ENCODE data around the gene NNMT. TPM values are rescaled to one million over a fixed set of nuclear protein-coding genes. Genes with fewer than 3 reads are reported as not detected.

The NNMT gene
- total RNA-seq, 1 donor from 2014 or later = 32.6 TPM

DNA sequence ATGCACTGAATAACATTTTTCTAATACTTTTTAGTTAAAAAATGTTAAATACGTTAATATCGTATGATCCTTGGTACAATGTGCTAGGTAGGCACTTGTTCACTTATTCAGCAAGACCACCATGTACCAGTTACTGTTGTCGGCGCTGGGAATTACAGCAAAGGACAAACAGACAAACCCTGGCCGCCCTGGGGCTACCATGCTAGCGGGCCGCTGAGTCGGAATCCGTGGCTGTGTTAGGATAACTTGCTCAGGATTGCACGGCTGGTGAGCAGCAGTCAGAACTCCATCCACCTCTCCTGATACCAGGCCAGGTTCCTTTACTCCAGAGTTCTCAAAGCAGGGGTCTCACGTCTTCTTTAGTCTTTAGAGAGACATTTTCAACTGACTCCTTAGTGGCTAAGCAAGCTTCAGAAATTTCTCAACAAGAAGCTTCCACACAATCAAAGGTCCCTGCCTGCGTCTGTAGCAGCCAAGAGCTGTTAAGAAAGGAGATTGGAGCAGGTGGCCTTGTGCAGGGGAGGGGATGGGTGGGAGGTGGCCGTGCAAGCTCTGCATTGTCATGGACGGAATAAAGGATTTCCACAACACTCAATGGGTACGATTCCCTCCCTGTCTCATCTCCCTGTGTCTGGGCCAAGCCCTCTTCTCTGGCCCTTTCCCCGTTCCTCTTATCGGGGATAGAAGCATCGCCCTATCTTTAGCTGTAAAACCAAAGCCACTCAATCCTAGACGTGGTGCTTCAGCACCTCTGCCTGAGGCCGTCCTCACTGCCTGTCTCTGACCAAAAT is 39.8 kb upstream of the NNMT start:
- DNase-seq = no peak
- Histone ChIP-seq H3K4me1 (peaks cover 92% of the 10 kb centered on the region), H3K9me3 (replicated peaks) (no peaks in the 10 kb centered on the region), H3K4me3 (peak overlapping the region; percentile 55), H3K36me3 (peaks cover 37% of the 10 kb centered on the region), H3K27me3 (ENCODE audit: low read depth) (no peaks in the 10 kb centered on the region), H3K27ac (replicated peaks) (peak overlapping the region; percentile 88)
- TF ChIP-seq CTCF (IDR thresholded peaks at IDR 0.05; ENCODE audit: borderline replicate concordance) = no peak
- intact Hi-C loops (cut with micrococcal nuclease) = loop anchor here (2.0 to 10.0 kb wide), 2 partner anchors 82 to 228 kb away; no protein-coding TSS in a partner anchor

DNA sequence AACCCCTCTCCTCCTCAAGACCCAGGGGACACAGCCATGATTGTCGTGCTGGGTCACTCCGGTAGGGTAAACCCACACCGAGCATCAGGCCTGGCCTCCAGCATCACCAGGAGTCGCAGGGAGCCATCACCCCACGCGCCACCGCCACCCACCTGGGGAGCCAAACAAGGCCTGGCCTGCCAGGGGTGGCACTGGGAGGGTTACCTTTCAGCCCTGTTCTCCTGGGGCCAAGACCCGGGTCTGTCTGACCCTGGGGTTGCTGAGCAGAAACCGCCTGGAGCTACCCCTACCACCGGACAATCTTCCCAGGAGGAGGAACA is 39.3 kb upstream of the NNMT start:
- H3K4me3 ChIP-seq = peak overlapping the region; percentile 55
- intact Hi-C loops (cut with micrococcal nuclease) = loop anchor here (2.0 to 10.0 kb wide), 2 partner anchors 82 to 228 kb away; no protein-coding TSS in a partner anchor
- no peak for TF ChIP-seq CTCF (IDR thresholded peaks at IDR 0.05; ENCODE audit: borderline replicate concordance)
- no peak for DNase-seq
- peaks cover 87% of the 10 kb centered on the region for H3K4me1 ChIP-seq
- peaks cover 31% of the 10 kb centered on the region for H3K36me3 ChIP-seq
- H3K9me3 ChIP-seq (replicated peaks) = no peaks in the 10 kb centered on the region
- H3K27ac ChIP-seq (replicated peaks) = peak overlapping the region; percentile 88
- no peaks in the 10 kb centered on the region for H3K27me3 ChIP-seq (ENCODE audit: low read depth)

DNA sequence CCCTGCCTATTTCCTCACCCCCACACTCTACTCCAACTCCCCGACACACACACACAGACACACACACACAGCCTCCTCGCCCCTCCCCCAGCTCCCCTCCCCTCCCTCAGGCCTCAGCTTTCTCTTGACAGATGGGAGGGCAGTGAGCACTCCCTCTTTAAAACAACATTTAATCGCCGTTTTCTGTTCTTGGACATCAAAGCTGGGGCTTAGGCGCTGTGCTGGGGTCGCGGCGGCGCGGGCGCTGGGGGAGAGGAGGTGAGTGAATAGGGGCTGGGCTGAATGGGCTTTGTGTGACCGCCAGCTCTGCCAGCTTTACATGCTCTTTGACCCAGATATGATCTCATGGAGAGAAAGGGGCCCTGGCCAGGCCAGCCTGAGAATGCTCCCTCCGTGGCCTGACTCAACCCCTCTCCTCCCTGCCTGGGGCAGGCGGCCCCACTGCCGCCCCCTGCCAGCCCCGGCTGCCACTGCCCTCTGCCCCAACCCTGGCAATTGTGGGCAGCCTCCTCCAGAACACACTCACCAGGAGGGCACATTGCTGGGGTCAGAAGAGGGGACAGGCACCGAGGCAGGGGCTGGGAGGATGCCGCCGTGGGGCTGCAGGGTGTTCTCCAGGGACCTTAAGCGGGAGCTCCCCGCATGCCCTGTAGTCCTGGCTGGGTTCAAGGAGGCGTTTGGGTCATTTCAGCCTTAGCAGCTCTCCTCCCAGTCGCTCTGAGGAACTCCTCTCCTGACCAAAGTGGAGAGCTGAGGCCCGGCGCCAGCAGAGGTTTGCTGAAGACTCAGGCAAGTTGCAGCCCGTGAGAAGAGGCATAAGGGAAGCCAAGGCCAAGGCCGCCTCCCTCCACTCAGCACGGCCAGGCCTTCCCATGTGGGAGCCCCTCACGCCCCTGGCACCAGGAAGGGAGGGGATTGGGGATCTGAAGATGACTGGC is 38.3 kb upstream of the NNMT start:
- TF ChIP-seq CTCF (IDR thresholded peaks at IDR 0.05; ENCODE audit: borderline replicate concordance) = peak; percentile 45
- H3K36me3 ChIP-seq = peaks cover 22% of the 10 kb centered on the region
- peak overlapping the region; percentile 88 for H3K27ac ChIP-seq (replicated peaks)
- H3K4me1 ChIP-seq = peaks cover 85% of the 10 kb centered on the region
- DNase-seq = peak; percentile 72
- no peaks in the 10 kb centered on the region for H3K27me3 ChIP-seq (ENCODE audit: low read depth)
- peak overlapping the region; percentile 55 for H3K4me3 ChIP-seq
- intact Hi-C loops (cut with micrococcal nuclease) = loop anchor here (2.0 to 10.0 kb wide), 2 partner anchors 83 to 229 kb away; no protein-coding TSS in a partner anchor
- H3K9me3 ChIP-seq (replicated peaks) = no peaks in the 10 kb centered on the region

- H3K9me3 ChIP-seq (replicated peaks) = no peaks in the 10 kb centered on the region
- DNase-seq = no peak
- peaks cover 83% of the 10 kb centered on the region for H3K4me1 ChIP-seq
- H3K27ac ChIP-seq (replicated peaks) = peak overlapping the region; percentile 88
- peak overlapping the region; percentile 55 for H3K4me3 ChIP-seq
- no peaks in the 10 kb centered on the region for H3K27me3 ChIP-seq (ENCODE audit: low read depth)
- TF ChIP-seq CTCF (IDR thresholded peaks at IDR 0.05; ENCODE audit: borderline replicate concordance) = no peak
- intact Hi-C loops (cut with micrococcal nuclease) = loop anchor here (10.0 kb wide), 1 partner anchor 84 kb away; no protein-coding TSS in a partner anchor
- H3K36me3 ChIP-seq = peaks cover 14% of the 10 kb centered on the region
Measured at GRCh38 chr11:114258696-114259095, 37.5 kb upstream of the NNMT start.

GRCh38 chr11:114259124-114259526 is 37.1 kb upstream of the NNMT start:
- no peaks in the 10 kb centered on the region for H3K27me3 ChIP-seq (ENCODE audit: low read depth)
- H3K4me3 ChIP-seq = peak overlapping the region; percentile 55
- TF ChIP-seq CTCF (IDR thresholded peaks at IDR 0.05; ENCODE audit: borderline replicate concordance) = no peak
- no peaks in the 10 kb centered on the region for H3K9me3 ChIP-seq (replicated peaks)
- H3K27ac ChIP-seq (replicated peaks) = peak overlapping the region; percentile 88
- H3K36me3 ChIP-seq = peaks cover 10% of the 10 kb centered on the region
- peak; percentile 66 for DNase-seq
- peaks cover 82% of the 10 kb centered on the region for H3K4me1 ChIP-seq
- intact Hi-C loops (cut with micrococcal nuclease) = loop anchor here (10.0 kb wide), 1 partner anchor 84 kb away; no protein-coding TSS in a partner anchor
